Measurements from ENCODE around the gene FPGS.
"Not testable (repeated sequence)": the region's sequence is repeated elsewhere in the genome, so short reads cannot be mapped to it uniquely, and the experiment has no call there.

Gene FPGS

GRCh38 chr9:127833555-127833954 lies 30.9 kb downstream of the FPGS start:
- peaks cover 4% of the 10 kb centered on the region; the same call in 1 of the 2 replicates for H3F3A ChIP-seq (ENCODE audit: control insufficient read depth, insufficient read depth)
- H3K4me1 ChIP-seq (ENCODE audit: control insufficient read depth, low read length) = no peaks in the 10 kb centered on the region
- TF ChIP-seq EZH2phosphoT487 (IDR thresholded peaks at IDR 0.05; ENCODE audit: borderline replicate concordance, low read length) (no peak), CTCF (IDR thresholded peaks at IDR 0.05; ENCODE audit: low read depth, low read length, poor library complexity, severe bottlenecking) (no peak)
- H3K9me2 ChIP-seq (replicated peaks; ENCODE audit: control insufficient read depth, low read length) = no peaks in the 10 kb centered on the region
- H3K4me3 ChIP-seq (ENCODE audit: low read length) = no peak overlapping the region
- peaks cover 8% of the 10 kb centered on the region for H3K27me3 ChIP-seq (ENCODE audit: control insufficient read depth, low read length)
- no peak overlapping the region for H3K4me2 ChIP-seq (ENCODE audit: low read length)
- H3K36me3 ChIP-seq (ENCODE audit: control insufficient read depth, low read length) = no peaks in the 10 kb centered on the region
- H4K20me1 ChIP-seq (ENCODE audit: control insufficient read depth, insufficient read depth, low read depth, low read length) = no peaks in the 10 kb centered on the region
- no peaks in the 10 kb centered on the region for H3K79me2 ChIP-seq (ENCODE audit: control insufficient read depth, low read length)
- H3K9me3 ChIP-seq (ENCODE audit: control insufficient read depth, insufficient read depth, low read length) = no peaks in the 10 kb centered on the region
- H3K27ac ChIP-seq (ENCODE audit: low read depth, low read length) = no peak overlapping the region

- no peak overlapping the region for H3K4me2 ChIP-seq (ENCODE audit: low read length)
- no peaks in the 10 kb centered on the region for H3K9me2 ChIP-seq (replicated peaks; ENCODE audit: control insufficient read depth, low read length)
- no peak overlapping the region for H3K4me3 ChIP-seq (ENCODE audit: low read length)
- no peaks in the 10 kb centered on the region for H3F3A ChIP-seq (ENCODE audit: control insufficient read depth, insufficient read depth)
- peaks cover 3% of the 10 kb centered on the region; the same call in 1 of the 2 replicates for H3K4me1 ChIP-seq (ENCODE audit: control insufficient read depth, low read length)
- no peaks in the 10 kb centered on the region for H3K79me2 ChIP-seq (ENCODE audit: control insufficient read depth, low read length)
- no peaks in the 10 kb centered on the region for H3K36me3 ChIP-seq (ENCODE audit: control insufficient read depth, low read length)
- no peak overlapping the region for H3K27ac ChIP-seq (ENCODE audit: low read depth, low read length)
- no peaks in the 10 kb centered on the region for H4K20me1 ChIP-seq (ENCODE audit: control insufficient read depth, insufficient read depth, low read depth, low read length)
- H3K9me3 ChIP-seq (ENCODE audit: control insufficient read depth, insufficient read depth, low read length) = no peaks in the 10 kb centered on the region
- H3K27me3 ChIP-seq (ENCODE audit: control insufficient read depth, low read length) = peaks cover 3% of the 10 kb centered on the region; the same call in 1 of the 2 replicates
- TF ChIP-seq EZH2phosphoT487 (IDR thresholded peaks at IDR 0.05; ENCODE audit: borderline replicate concordance, low read length) = no peak
- no peak for TF ChIP-seq CTCF (IDR thresholded peaks at IDR 0.05; ENCODE audit: low read depth, low read length, poor library complexity, severe bottlenecking)
Measured at GRCh38 chr9:127835991-127836516, 33.4 kb downstream of the FPGS start.

GRCh38 chr9:127836561-127836960 lies 33.9 kb downstream of the FPGS start:
- not testable (repeated sequence) for H3K9me2 ChIP-seq (replicated peaks; ENCODE audit: control insufficient read depth, low read length); H3K4me1 ChIP-seq (ENCODE audit: control insufficient read depth, low read length); H3K4me3 ChIP-seq (ENCODE audit: low read length); H3K9me3 ChIP-seq (ENCODE audit: control insufficient read depth, insufficient read depth, low read length); H3K36me3 ChIP-seq (ENCODE audit: control insufficient read depth, low read length); H3K4me2 ChIP-seq (ENCODE audit: low read length); H3K79me2 ChIP-seq (ENCODE audit: control insufficient read depth, low read length); H3K27me3 ChIP-seq (ENCODE audit: control insufficient read depth, low read length); H3K27ac ChIP-seq (ENCODE audit: low read depth, low read length); H4K20me1 ChIP-seq (ENCODE audit: control insufficient read depth, insufficient read depth, low read depth, low read length); H3F3A ChIP-seq (ENCODE audit: control insufficient read depth, insufficient read depth)

GRCh38 chr9:127837346-127837745 lies 34.7 kb downstream of the FPGS start:
- no peaks in the 10 kb centered on the region for H3K36me3 ChIP-seq (ENCODE audit: control insufficient read depth, low read length)
- peaks cover 3% of the 10 kb centered on the region; the same call in 1 of the 2 replicates for H3K4me1 ChIP-seq (ENCODE audit: control insufficient read depth, low read length)
- no peak overlapping the region for H3K4me2 ChIP-seq (ENCODE audit: low read length)
- H3F3A ChIP-seq (ENCODE audit: control insufficient read depth, insufficient read depth) = no peaks in the 10 kb centered on the region
- H3K27me3 ChIP-seq (ENCODE audit: control insufficient read depth, low read length) = peaks cover 3% of the 10 kb centered on the region; the same call in 1 of the 2 replicates
- no peaks in the 10 kb centered on the region for H4K20me1 ChIP-seq (ENCODE audit: control insufficient read depth, insufficient read depth, low read depth, low read length)
- TF ChIP-seq EZH2phosphoT487 (IDR thresholded peaks at IDR 0.05; ENCODE audit: borderline replicate concordance, low read length) = no peak
- H3K27ac ChIP-seq (ENCODE audit: low read depth, low read length) = no peak overlapping the region
- no peak overlapping the region for H3K4me3 ChIP-seq (ENCODE audit: low read length)
- no peaks in the 10 kb centered on the region for H3K9me3 ChIP-seq (ENCODE audit: control insufficient read depth, insufficient read depth, low read length)
- no peaks in the 10 kb centered on the region for H3K79me2 ChIP-seq (ENCODE audit: control insufficient read depth, low read length)
- H3K9me2 ChIP-seq (replicated peaks; ENCODE audit: control insufficient read depth, low read length) = no peaks in the 10 kb centered on the region

Data from DOHH2 (cell line).